Measurements from ENCODE around the gene CCDC170. TPM values are rescaled to one million over a fixed set of nuclear protein-coding genes. Genes with fewer than 3 reads are reported as not detected.

The CCDC170 gene
- total and polyA plus RNA-seq, 2 of the 8 experiments (the other 6 are each of a cell fraction or from before 2014, with no cell fraction given) = 0.06 to 0.09 TPM

- Histone ChIP-seq H3K14ac (ENCODE audit: insufficient read length) (no peak overlapping the region), H4K5ac (ENCODE audit: insufficient read length, low read depth, low read length) (no peak overlapping the region), H3K18ac (ENCODE audit: extremely low read depth, low read length) (no peak overlapping the region), H3K23ac (ENCODE audit: insufficient read length) (no peak overlapping the region), H3K4me2 (ENCODE audit: insufficient read depth in 1 of 2, low read depth in 2 of 2, low read length in 2 of 2) (no peak overlapping the region), H3K23me2 (ENCODE audit: low read depth, low read length) (no peaks in the 10 kb centered on the region), H2BK12ac (ENCODE audit: low read depth, low read length) (no peak overlapping the region), H3K4me1 (replicated peaks in 1 of 4; ENCODE audit: control insufficient read depth in 3 of 4, insufficient read depth in 4 of 4, low read length in 3 of 4) (peaks cover 0 to 4% (median 3%) of the 10 kb centered on the region in 4 experiments; a peak in 6 of 7 replicates), H4K20me1 (replicated peaks in 1 of 2; ENCODE audit: control insufficient read depth in 1 of 2, insufficient read depth in 2 of 2, low read length in 2 of 2) (no peaks in the 10 kb centered on the region), H2AFZ (ENCODE audit: low read length) (no peak overlapping the region), H3K27ac (ENCODE audit: low read depth, low read length) (no peak overlapping the region), H4K91ac (replicated peaks; ENCODE audit: insufficient read length, low read length) (no peak overlapping the region), H2BK15ac (ENCODE audit: low read length) (no peak overlapping the region), H3K9ac (replicated peaks in 1 of 4; ENCODE audit: extremely low read depth in 1 of 4, low read depth in 3 of 4, low read length in 3 of 4) (no peak overlapping the region), H2BK20ac (ENCODE audit: low read length) (no peak overlapping the region), H3K79me1 (ENCODE audit: low read depth, low read length) (no peaks in the 10 kb centered on the region), H3K79me2 (ENCODE audit: control insufficient read depth in 1 of 2, insufficient read depth in 2 of 2, low read length in 2 of 2) (no peaks in the 10 kb centered on the region), H2BK5ac (ENCODE audit: low read depth, low read length) (no peak overlapping the region), H2BK120ac (replicated peaks; ENCODE audit: low read depth, low read length) (no peak overlapping the region), H3K9me3 (ENCODE audit: insufficient read depth in 2 of 2, low read depth in 1 of 2, low read length in 1 of 2) (peaks cover 0 to 5% of the 10 kb centered on the region in 2 experiments; a peak in 1 of 4 replicates), H2AK5ac (ENCODE audit: low read depth, low read length) (no peak overlapping the region), H3K27me3 (replicated peaks in 1 of 4; ENCODE audit: control insufficient read depth in 3 of 4, extremely low read depth in 1 of 4, insufficient read depth in 3 of 4, low read length in 3 of 4) (no peaks in the 10 kb centered on the region), H4K8ac (ENCODE audit: extremely low read depth, insufficient read depth, low read length) (no peak overlapping the region), H3K4me3 (ENCODE audit: extremely low read depth in 1 of 4, insufficient read depth in 2 of 4, low read depth in 3 of 4, low read length in 4 of 4) (no peak overlapping the region), H3K36me3 (ENCODE audit: control insufficient read depth in 2 of 4, insufficient read depth in 4 of 4, low read length in 3 of 4) (no peaks in the 10 kb centered on the region), H3K4ac (replicated peaks; ENCODE audit: insufficient read length, low read depth, low read length) (no peak overlapping the region), H3K56ac (replicated peaks; ENCODE audit: insufficient read length, low read depth, low read length) (no peak overlapping the region)
- no peak for FAIRE-seq
- 90% methylated on average over 4 of the region's 4 CpGs; no CpG with 5 or more reads in 1 of the 2 experiments for WGBS, 2 experiments (ENCODE audit: extremely low coverage in 1 of 2, insufficient coverage in 1 of 2, insufficient read length in 1 of 2, insufficient replicate concordance in 2 of 2, low coverage in 1 of 2, low lambda C conversion rate in 2 of 2, missing lambda C conversion rate in 1 of 2)
- DNase-seq (ENCODE audit: low read depth in 1 of 2, low spot score in 2 of 2) = no peak
- TF ChIP-seq SIRT6 (IDR thresholded peaks at IDR 0.05; ENCODE audit: low read length) (no peak), CBX8 (IDR thresholded peaks at IDR 0.05; ENCODE audit: borderline replicate concordance, low read depth, low read length) (no peak), JUN (IDR thresholded peaks at IDR 0.05; ENCODE audit: low read depth, low read length) (no peak), EGR1 (IDR thresholded peaks at IDR 0.05; ENCODE audit: borderline replicate concordance, low read depth, low read length) (no peak), POU5F1 (IDR thresholded peaks at IDR 0.05; ENCODE audit: low read depth, low read length) (no peak), TAF7 (optimal IDR thresholded peaks at IDR 0.05; ENCODE audit: borderline replicate concordance, low read depth, low read length) (no peak), POLR2A (IDR thresholded peaks at IDR 0.05; ENCODE audit: control extremely low read depth in 1 of 2, low read depth in 2 of 2, low read length in 2 of 2) (no peak), SIN3A (conservative IDR thresholded peaks at IDR 0.05 in 1 of 2, IDR thresholded peaks at IDR 0.05 in 1 of 2; ENCODE audit: low read depth in 1 of 2, low read length in 2 of 2) (no peak), CHD2 (IDR thresholded peaks at IDR 0.05; ENCODE audit: low read length) (no peak), KDM1A (IDR thresholded peaks at IDR 0.05; ENCODE audit: borderline replicate concordance, low read length) (no peak), USF2 (IDR thresholded peaks at IDR 0.05; ENCODE audit: low read length) (no peak), CEBPB (IDR thresholded peaks at IDR 0.05; ENCODE audit: low read depth, low read length) (no peak), TBP (IDR thresholded peaks at IDR 0.05; ENCODE audit: low read depth, low read length) (no peak)
- TF ChIP-seq, protein P1, sequence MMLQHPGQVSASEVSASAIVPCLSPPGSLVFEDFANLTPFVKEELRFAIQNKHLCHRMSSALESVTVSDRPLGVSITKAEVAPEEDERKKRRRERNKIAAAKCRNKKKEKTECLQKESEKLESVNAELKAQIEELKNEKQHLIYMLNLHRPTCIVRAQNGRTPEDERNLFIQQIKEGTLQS (IDR thresholded peaks at IDR 0.05; ENCODE audit: insufficient read depth, low read depth, low read length) = no peak
- ChIA-PET POLR2A (ENCODE audit: partially characterized antibody) (no interaction called here), CTCF (ENCODE audit: partially characterized antibody) (interaction anchor here (0.7 to 2.1 kb wide), 6 partner anchors 11 to 689 kb away, joined by 3 to 8 read pairs (median 4); no protein-coding TSS in a partner anchor)
These were observed 156.0 kb downstream of the CCDC170 start for GRCh38 chr6:151649835-151650234.
